Tibial nerve (tissue), 4 donors: ENCODE measurements around the gene USH1G.

Source experiments
- CTCF ChIP-seq, 5 experiments: fragments of 200-600 bp in 3 of 5; fragments of 450-650 bp in 2 of 5; sonication (generic) in 3 of 5; IDR thresholded peaks; one replicate each; pipeline ENCODE4 v1.5.1; 2016 to 2019; ENCODE audit warnings: antibody characterized with exemption in 5 of 5, mild to moderate bottlenecking in 3 of 5, moderate library complexity in 2 of 5
- EP300 ChIP-seq, 2 donors: sonication (generic); formaldehyde crosslinking; IDR thresholded peaks; one replicate each; pipeline ENCODE4 v1.6.1; 2017; ENCODE audit warnings: antibody characterized with exemption in 2 of 2, mild to moderate bottlenecking in 1 of 2
- POLR2A ChIP-seq, 2 donors: fragments of 450-650 bp; IDR thresholded peaks; one replicate each; pipeline ENCODE4 v1.6.1; 2017; ENCODE audit warnings: antibody characterized with exemption in 2 of 2, mild to moderate bottlenecking in 2 of 2, moderate library complexity in 2 of 2

- TF ChIP-seq CTCF (IDR thresholded peaks at IDR 0.05) (no peak), EP300 (IDR thresholded peaks at IDR 0.05) (no peak), POLR2A (IDR thresholded peaks at IDR 0.05) (no peak)
Measured at GRCh38 chr17:74875155-74875976, 47.7 kb downstream of the USH1G start.
